GM20431 (cell line): ENCODE data around the gene APCS.

Experiments
- in situ Hi-C: fragments of 300-500 bp; cut with MseI, MboI; formaldehyde crosslinking; loops from one replicate; pipeline ENCODE4 v1.15.0; 2020; ENCODE audit warnings: low sequenced_read_pairs; ENCODE audit not compliant: unreplicated experiment

APCS gene, protein sequence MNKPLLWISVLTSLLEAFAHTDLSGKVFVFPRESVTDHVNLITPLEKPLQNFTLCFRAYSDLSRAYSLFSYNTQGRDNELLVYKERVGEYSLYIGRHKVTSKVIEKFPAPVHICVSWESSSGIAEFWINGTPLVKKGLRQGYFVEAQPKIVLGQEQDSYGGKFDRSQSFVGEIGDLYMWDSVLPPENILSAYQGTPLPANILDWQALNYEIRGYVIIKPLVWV

GRCh38 chr1:159587461-159587951 is at the start of gene APCS:
APCS (plus strand) TSS chr1:159587826; CDS start chr1:159587922, 96 bp downstream.
- in situ Hi-C loops: no loop called here

DNA sequence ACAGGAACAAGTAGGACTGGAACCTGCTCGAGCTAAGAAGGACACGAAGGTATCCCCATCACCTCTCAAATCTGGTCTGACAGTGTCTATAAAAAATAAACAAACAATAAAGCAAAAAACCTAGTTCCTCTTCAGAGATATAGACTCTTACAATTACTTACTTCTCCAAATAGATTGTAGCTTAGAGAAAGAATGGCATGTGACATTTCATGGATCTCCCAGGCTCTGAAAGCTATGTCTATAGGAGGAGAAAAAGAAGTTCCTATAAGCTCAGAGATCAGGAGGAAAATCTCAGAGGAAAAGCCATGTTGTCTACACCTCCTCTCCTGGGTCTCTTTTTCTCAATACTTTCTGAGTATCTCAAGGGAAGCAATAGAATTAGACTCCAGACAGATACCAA is 39.5 kb upstream of the APCS start:
- in situ Hi-C loops: no loop called here

- in situ Hi-C loops: no loop called here
Measured at GRCh38 chr1:159554261-159554660, 33.4 kb upstream of the APCS start.

GRCh38 chr1:159554696-159555095 is 32.9 kb upstream of the APCS start:
- in situ Hi-C loops: no loop called here

GRCh38 chr1:159556931-159557369 is 30.7 kb upstream of the APCS start:
- in situ Hi-C loops: no loop called here

- in situ Hi-C loops: no loop called here
Measured at GRCh38 chr1:159560599-159560998, 27.0 kb upstream of the APCS start.

DNA sequence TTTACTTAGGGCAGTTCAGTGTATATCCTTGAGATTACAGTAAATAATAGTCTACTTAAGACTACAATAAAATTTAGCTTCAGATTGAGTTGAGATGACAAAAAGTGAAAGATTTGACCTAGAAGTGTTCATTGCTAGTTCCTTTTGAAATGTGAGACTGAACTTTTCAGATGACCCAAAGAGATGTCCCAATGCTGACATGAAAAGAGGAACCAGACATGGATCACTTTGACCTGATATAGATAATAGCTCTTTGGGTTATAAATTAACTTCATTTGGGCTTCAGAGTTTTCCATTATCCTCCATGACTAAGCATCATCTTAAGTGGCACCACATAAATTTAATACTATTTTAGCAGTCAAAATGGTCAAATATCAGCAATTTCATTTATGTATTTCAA is 26.1 kb upstream of the APCS start:
- in situ Hi-C loops: no loop called here

DNA sequence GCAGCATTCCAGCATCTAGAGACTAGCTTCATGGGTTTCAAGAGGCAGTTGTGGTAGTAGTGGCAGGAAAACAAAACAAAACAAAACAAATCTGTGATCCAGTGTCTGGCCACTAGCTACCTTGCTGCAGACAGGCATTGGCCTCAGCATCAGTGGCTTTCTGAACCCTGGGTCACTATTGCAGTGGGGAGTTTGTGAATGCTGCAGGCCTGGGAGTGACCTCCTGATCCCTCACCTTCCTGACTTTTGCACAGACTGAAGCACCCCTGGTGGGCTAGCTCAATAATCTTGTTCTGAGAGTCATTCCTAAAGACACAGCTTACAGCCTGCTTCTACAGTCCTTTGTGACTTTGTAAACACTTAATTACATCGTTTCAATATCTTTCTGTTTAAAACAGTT is 24.9 kb upstream of the APCS start:
- in situ Hi-C loops: no loop called here

- in situ Hi-C loops: no loop called here
Measured at GRCh38 chr1:159577446-159577845, 10.2 kb upstream of the APCS start.

DNA sequence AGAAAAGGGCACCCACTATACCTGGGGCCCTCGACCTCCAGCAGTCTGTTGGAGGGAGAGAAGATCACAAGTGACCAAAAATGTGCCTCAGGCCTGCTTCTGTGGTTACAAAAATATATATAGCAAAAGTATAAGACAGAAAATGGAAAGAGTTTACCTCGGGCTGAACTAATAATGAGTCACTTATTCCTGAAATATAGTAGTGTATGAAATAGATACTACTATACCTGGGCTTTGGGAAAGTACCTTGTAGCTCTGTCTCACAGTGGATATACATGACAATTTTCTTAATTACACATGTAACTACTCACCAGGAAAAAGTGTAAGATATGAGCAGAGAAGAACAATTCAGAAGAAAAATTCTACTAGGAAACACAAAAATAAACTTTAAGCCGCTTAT is 7.3 kb upstream of the APCS start:
- in situ Hi-C loops: no loop called here

GRCh38 chr1:159581422-159581821 is 6.2 kb upstream of the APCS start:
- in situ Hi-C loops: no loop called here

DNA sequence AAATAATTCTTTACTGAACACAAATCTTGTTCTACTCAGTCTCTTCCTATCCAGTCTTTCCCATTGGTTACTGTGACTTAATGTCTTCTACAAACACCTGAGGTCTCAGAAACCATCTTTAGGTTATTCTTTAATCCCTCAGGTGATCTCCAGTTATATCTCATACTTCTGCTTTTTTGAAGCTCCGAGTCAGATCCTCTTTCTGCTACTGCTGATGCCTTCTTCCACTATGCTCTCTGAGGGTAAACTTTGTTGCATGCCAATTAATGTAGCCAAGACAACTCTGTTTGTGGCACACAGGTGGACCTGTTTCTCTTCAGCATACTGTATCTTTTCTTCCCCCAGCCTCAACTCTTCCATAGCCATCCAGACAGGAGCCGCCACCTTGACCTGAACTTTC is 3.1 kb upstream of the APCS start:
- in situ Hi-C loops: no loop called here

DNA sequence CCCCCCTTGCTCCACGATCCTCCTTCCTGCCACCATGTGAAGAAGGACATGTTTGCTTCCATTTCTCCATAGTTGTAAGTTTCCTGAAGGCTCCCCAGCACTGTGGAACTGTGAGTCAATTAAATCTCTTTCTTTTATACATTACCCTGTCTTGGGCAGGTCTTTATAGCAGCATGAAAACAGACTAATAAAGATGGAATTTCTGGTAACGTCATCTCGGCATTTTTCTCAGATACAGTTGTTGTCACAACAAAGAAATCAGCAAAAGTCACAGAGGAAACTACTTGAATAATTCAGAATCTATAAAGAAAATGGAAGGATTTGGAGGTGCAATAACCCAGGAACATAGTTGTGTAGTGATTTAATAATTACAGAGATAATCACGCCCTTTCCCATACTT is 4.4 kb downstream of the APCS start:
- in situ Hi-C loops: no loop called here

DNA sequence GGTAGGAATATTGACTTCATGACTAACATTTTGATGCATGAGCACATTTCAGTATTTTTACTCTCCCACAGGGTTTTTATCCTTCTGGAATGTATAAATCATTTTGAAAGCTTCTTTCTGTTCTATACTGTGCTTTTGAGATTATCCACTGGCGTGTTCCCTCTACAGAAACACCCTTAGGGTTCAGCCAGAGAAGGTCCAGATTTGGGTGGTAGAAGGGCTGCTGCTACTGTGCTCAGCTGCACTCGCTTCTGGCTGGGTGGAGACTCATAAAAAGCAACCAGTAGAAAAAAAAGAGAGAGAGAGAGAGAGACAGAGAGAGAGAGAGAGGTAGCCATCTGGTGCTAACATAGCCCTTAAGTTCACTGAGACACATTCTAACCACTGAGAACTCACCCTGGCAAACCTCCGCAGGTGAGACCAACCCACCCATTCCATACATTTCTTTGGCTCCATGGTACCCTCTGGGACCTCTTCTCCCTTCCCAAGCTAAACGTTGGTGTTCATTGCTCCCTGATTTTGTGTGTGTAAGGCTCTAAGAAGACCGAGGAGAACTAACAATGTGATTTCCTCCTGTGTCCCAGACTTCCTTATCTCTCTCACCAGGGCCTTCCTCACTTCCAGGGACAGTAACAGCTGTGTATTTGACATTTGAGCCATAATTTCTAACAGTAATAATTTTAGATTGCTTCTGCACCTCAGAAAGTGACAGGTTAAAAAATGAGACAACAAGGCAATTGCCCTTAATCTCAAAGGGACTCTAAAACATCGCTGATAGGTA is 7.2 kb downstream of the APCS start:
- in situ Hi-C loops: no loop called here

GRCh38 chr1:159598196-159598595 is 10.6 kb downstream of the APCS start:
- in situ Hi-C loops: no loop called here

- in situ Hi-C loops: no loop called here
Measured at GRCh38 chr1:159600894-159601293, 13.3 kb downstream of the APCS start.

DNA sequence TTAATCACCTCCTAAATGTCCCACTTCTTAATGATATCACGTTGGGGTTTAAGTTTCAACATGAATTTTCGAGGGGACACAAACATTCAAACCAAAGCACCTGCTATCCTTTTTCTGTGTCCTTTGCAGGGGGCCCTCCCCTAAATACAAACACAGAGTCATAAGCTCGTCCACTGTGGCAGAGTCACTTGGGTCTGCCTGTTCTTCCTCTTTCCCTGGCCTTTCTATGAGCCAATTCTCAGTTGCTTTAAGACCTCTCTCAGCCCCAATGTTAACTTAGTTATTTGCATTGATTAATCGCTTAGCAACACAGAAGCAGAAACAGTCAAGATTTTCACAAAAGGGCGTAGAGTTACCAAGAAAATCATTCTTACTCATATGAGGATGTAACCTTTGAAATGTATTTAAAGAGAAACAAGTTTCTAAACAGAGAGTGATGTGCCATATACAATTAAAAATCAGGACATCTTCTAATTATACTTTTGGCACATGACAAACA is 14.9 kb downstream of the APCS start:
- in situ Hi-C loops: no loop called here

- in situ Hi-C loops: no loop called here
Measured at GRCh38 chr1:159612211-159612885, 24.7 kb downstream of the APCS start.

DNA sequence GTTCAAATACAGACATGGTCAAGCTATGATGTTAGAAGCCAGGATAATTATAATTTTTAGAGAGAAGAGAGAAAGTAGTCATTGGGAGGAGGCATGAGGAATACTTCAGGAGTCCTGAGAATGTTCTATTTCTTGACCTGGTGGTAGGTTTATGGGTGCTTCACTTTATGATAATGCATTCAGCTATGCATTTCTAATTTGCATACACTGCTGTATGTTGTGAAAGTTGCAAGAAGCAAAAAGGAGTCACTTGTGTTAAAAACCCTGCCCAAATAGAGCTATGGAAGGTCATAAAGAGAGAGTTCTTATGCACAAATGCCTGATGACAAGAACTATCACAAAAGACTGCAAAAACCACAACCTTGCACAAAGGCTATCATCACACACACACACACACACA is 45.3 kb downstream of the APCS start:
- in situ Hi-C loops: no loop called here
